Eye (tissue), 1 donor: ENCODE results near the gene FAM170B.

Experiments
- DNase-seq: peaks from one replicate; pipeline ENCODE4 v3.0.0-alpha.2; 2015

FAM170B gene

GRCh38 chr10:49151025-49151445, 17.2 kb upstream of the FAM170B start:
- no peak for DNase-seq

- DNase-seq: no peak
Observed at GRCh38 chr10:49150426-49150825, 16.6 kb upstream of the FAM170B start.

- no peak for DNase-seq
Observed at GRCh38 chr10:49149881-49150280, 16.1 kb upstream of the FAM170B start.

- DNase-seq: peak; percentile 37
Observed at GRCh38 chr10:49144058-49144720, 10.4 kb upstream of the FAM170B start.

GRCh38 chr10:49143249-49143648, 9.4 kb upstream of the FAM170B start:
- no peak for DNase-seq

- no peak for DNase-seq
Observed at GRCh38 chr10:49141541-49142332, 7.9 kb upstream of the FAM170B start.

GRCh38 chr10:49140304-49141177, 6.7 kb upstream of the FAM170B start:
- DNase-seq: no peak

GRCh38 chr10:49139846-49140195, 6.0 kb upstream of the FAM170B start:
- no peak for DNase-seq

GRCh38 chr10:49139028-49139845, 5.4 kb upstream of the FAM170B start:
- no peak for DNase-seq

GRCh38 chr10:49138361-49138891, 4.6 kb upstream of the FAM170B start:
- DNase-seq: no peak

- DNase-seq: no peak
Observed at GRCh38 chr10:49136525-49136924, 2.7 kb upstream of the FAM170B start.

- no peak for DNase-seq
Observed at GRCh38 chr10:49135575-49136313, 1.9 kb upstream of the FAM170B start.

GRCh38 chr10:49134327-49134726, 506 bp upstream of the FAM170B start:
- no peak for DNase-seq

- DNase-seq: no peak
Observed at GRCh38 chr10:49132362-49132737, 1.5 kb downstream of the FAM170B start.

GRCh38 chr10:49131507-49132361, 2.1 kb downstream of the FAM170B start:
- no peak for DNase-seq

GRCh38 chr10:49129376-49129775, 4.4 kb downstream of the FAM170B start:
- no peak for DNase-seq

- no peak for DNase-seq
Observed at GRCh38 chr10:49128854-49129253, 5.0 kb downstream of the FAM170B start.

GRCh38 chr10:49123981-49124950, 9.6 kb downstream of the FAM170B start:
- DNase-seq: no peak

- DNase-seq: no peak
Observed at GRCh38 chr10:49120911-49121310, 12.9 kb downstream of the FAM170B start.
